ENCODE results near the gene SNRPD3. TPM values are rescaled to one million over a fixed set of nuclear protein-coding genes. Genes with fewer than 3 reads are reported as not detected.
"Not testable (repeated sequence)": the region's sequence is repeated elsewhere in the genome, so short reads cannot be mapped to it uniquely, and the experiment has no call there.

Gene SNRPD3
- polyA plus RNA-seq, 12 donors, result 90.5 to 173 (median 111) TPM; not detected in 1

- DNase-seq, result no peak
Observed at GRCh38 chr22:24588757-24589481, 33.1 kb downstream of the SNRPD3 start.

- no peak for DNase-seq
Observed at GRCh38 chr22:24589518-24590030, 33.8 kb downstream of the SNRPD3 start.

- DNase-seq, result no peak
Observed at GRCh38 chr22:24590596-24591173, 34.9 kb downstream of the SNRPD3 start.

GRCh38 chr22:24591286-24591830 lies 35.6 kb downstream of the SNRPD3 start:
- DNase-seq, result no peak

- DNase-seq, result no peak
Observed at GRCh38 chr22:24592058-24592850, 36.5 kb downstream of the SNRPD3 start.

- peak; percentile 82 for DNase-seq
Observed at GRCh38 chr22:24592851-24593558, 37.2 kb downstream of the SNRPD3 start, which contains the start of gene LRRC75B. LRRC75B (minus strand) TSS chr22:24593073; CDS start chr22:24593039, 34 bp downstream.

- not testable (repeated sequence) for DNase-seq
Observed at GRCh38 chr22:24593559-24593835, 37.7 kb downstream of the SNRPD3 start.

- no peak for DNase-seq
Observed at GRCh38 chr22:24593836-24594568, 38.2 kb downstream of the SNRPD3 start.

GRCh38 chr22:24594569-24595120 lies 38.8 kb downstream of the SNRPD3 start:
- no peak for DNase-seq

GRCh38 chr22:24595228-24595627 lies 39.4 kb downstream of the SNRPD3 start:
- DNase-seq, result no peak

GRCh38 chr22:24595863-24596262 lies 40.1 kb downstream of the SNRPD3 start:
- no peak for DNase-seq

GRCh38 chr22:24597076-24597475 lies 41.3 kb downstream of the SNRPD3 start:
- DNase-seq, result not testable (repeated sequence)

GRCh38 chr22:24599514-24599913 lies 43.7 kb downstream of the SNRPD3 start:
- no peak for DNase-seq

GRCh38 chr22:24599958-24600715 lies 44.3 kb downstream of the SNRPD3 start:
- DNase-seq, result not testable (repeated sequence)

- no peak for DNase-seq
Observed at GRCh38 chr22:24601217-24602104, 45.7 kb downstream of the SNRPD3 start.

- not testable (repeated sequence) for DNase-seq
Observed at GRCh38 chr22:24602105-24602749, 46.4 kb downstream of the SNRPD3 start.

GRCh38 chr22:24602847-24603769 lies 47.3 kb downstream of the SNRPD3 start, which contains the start of gene GGT1:
GGT1 (plus strand) TSS chr22:24603193; CDS start chr22:24611082, 7,889 bp downstream.
- not testable (repeated sequence) for DNase-seq
